HG03460 (cell line): ENCODE results near the gene ZNF883.
"Not testable (repeated sequence)": the region's sequence is repeated elsewhere in the genome, so short reads cannot be mapped to it uniquely, and the experiment has no call there.

Experiments
- ATAC-seq: cut with Tn5 transposase; IDR thresholded peaks from one replicate; pipeline ENCODE4 v1.9.1; 2021; ENCODE audit not compliant: unreplicated experiment

The ZNF883 gene

GRCh38 chr9:113011911-113012381, at the start of gene ZNF883:
ZNF883 (minus strand) TSS chr9:113012192.
- no peak for ATAC-seq

DNA sequence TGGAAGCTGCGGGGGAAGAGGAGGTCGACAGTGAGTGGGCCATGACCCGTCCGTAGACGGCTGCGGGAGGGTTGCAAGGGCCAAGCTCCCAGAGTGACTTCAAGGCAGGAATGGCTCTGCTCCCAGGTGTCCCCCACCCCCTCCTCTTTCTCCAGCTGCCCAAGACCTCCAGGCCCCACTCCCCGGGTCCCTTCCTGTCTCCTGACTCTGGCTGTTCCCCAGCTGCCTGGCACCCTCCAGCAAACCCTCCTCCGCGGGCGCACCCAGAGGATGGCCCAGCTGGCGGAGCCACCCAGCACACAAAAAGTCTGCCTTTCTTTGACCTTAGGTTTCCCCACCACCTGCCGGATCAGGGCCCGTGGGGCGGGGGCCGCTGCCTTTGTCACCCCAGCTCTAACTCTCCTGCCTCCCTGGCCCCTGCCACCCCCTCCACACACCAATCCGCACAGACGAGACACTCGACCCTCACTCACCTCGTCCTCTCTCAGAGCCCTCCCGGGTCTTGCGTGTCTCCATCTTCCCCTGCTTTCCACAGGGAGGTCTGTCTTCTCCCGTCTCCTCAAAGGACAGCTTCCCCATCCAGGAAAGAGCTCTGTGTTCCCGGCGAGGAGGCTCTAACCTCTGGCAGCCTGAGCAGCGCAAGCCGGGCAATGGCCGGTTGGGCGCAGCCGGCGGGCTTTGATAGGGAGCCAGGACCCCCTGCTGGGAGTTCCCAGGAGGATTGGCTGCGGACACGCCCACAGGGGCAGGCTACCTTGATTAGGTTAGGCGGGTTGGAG, 49.3 kb upstream of the ZNF883 start:
- ATAC-seq = not testable (repeated sequence)

- ATAC-seq = not testable (repeated sequence)
These were observed 47.7 kb upstream of the ZNF883 start for GRCh38 chr9:113059581-113060284.

DNA sequence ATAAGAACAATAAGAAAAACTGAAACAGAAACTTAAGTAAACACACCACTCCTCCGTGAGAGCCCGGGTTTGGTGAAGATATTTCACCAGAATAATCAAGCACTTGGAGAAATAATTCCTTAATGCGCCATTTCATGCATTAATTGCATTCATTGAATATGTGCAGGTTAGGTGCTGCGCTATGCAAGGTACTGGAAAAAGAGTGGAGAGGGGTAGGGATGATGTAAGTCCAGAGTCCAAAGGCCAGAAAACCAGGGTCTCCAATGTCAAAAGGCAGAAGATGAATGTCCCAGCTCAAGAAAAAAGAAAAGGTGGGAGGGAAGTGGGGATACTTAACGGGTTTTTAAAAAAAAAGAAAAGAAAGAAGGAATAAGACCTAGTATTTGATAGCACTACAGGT, 45.2 kb upstream of the ZNF883 start:
- ATAC-seq = no peak

- peak; percentile 93 for ATAC-seq
These were observed 44.5 kb upstream of the ZNF883 start, which contains the start of gene ZFP37 for GRCh38 chr9:113056191-113057106. ZFP37 (minus strand) TSS chr9:113056724; CDS start chr9:113056688, 36 bp downstream.

DNA sequence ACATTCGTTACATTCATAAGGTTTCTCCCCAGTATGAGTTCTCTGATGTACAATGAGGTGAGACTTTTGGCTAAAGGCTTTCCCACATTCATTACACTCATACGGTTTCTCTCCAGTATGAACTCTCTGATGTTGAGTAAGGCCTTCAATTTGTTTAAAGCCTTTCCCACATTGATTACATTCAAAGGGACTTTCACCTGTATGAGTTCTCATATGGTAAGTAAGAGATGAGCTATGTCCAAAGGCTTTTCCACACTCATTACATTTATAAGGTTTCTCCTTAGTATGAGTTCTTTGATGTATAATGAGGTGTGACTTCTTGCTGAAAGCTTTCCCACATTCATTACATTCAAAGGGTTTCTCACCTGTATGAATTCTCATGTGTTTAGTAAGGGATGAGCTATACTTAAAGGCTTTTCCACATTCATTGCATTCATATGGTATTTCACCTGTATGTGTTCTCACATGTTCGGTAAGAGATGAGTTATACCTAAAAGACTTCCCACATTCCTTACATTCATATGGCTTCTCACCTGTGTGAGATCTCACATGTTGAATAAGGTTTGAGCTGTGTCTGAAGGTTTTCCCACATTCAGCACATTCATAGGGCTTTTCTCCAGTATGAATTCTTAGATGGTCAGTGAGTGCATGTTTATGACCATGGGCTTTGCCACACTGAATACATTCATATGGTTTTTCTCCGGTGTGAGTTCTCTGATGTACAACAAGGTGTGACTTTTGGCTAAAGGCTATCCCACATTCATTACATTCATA, 31.1 kb upstream of the ZNF883 start:
- no peak for ATAC-seq

GRCh38 chr9:113026200-113026599, 14.2 kb upstream of the ZNF883 start:
- ATAC-seq = no peak

- ATAC-seq = no peak
These were observed 6.3 kb upstream of the ZNF883 start for GRCh38 chr9:113018247-113018646.

DNA sequence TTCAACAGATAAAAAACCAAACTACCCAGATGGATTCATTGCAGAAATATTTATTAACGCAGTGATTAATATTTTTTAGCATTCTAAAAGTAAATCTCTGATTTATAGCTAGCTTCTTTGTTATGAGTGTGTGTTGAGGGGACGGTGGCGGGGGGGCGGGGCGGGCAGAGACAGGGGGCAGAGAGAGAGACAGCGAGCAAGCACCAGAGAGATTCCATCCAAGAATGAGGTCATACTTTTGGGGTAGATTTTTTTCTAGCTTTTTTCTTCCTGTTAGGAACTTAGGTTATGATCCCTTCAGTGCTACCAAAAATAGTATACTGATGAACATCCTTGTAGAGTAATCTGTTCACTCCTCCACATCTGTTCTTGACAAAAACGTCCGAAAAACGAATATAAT, 500 bp upstream of the ZNF883 start:
- ATAC-seq = no peak

DNA sequence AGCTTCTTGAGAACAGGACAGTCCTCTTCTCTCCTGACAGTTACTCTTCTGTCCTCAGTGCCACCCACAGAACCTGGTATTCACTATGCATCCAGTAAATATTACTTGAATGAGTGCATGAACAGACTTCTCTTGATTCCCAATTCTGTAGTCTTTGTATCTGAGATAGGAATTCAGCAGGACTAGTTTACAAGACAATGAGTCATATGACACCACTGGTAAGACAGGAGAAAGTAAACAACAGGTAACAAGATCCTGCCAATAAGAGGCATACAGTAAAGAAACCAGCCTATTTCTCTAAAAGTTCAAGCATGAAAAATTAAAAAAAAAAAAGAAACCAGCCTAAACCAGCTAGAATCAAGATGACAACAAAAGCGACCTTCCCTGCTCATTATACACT, 6.2 kb downstream of the ZNF883 start:
- no peak for ATAC-seq

GRCh38 chr9:112997236-112997941, 14.6 kb downstream of the ZNF883 start:
- ATAC-seq = no peak

GRCh38 chr9:112971415-112971814, 40.6 kb downstream of the ZNF883 start:
- ATAC-seq = no peak

DNA sequence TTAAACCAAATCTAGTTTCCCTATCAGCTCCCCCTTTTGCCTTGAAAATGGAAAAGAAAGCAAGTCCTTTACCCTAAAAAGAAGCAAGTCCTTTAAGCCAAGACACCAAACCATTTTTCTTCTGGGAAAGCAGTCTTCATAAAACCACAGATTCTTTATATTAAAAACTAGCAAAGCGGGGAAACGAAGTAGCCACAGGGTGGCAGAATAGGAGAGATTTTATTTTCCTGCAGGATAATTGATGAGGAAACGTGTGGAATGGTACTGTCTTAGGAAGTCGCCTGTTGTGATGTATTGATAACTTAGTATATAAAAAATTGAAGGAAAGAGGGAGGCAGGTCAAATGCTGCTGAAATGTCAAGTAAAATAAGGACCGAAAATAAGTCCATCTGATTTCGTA, 41.1 kb downstream of the ZNF883 start:
- no peak for ATAC-seq

DNA sequence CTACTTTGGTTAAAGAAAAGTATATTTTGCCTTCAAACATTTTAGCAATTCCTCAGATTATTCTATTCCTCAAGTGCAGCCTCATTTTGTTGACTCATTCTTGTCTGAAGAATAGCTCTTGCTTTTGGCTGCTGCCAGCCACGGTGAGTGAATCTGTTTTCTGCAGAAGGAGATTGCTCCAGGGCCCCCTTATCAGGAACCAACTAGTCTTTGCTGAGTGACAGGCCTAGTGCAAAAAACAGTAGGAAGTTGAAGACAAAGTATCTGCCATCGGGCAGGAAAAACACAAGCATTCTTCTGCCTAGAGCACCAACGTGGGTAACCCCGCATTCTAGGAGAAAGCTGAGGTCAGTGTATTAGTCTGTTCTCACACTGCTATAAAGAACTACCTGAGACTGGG, 42.3 kb downstream of the ZNF883 start:
- ATAC-seq = no peak

GRCh38 chr9:112955550-112955949, 56.4 kb downstream of the ZNF883 start:
- ATAC-seq = no peak

- no peak for ATAC-seq
These were observed 66.3 kb downstream of the ZNF883 start for GRCh38 chr9:112945620-112946208.

DNA sequence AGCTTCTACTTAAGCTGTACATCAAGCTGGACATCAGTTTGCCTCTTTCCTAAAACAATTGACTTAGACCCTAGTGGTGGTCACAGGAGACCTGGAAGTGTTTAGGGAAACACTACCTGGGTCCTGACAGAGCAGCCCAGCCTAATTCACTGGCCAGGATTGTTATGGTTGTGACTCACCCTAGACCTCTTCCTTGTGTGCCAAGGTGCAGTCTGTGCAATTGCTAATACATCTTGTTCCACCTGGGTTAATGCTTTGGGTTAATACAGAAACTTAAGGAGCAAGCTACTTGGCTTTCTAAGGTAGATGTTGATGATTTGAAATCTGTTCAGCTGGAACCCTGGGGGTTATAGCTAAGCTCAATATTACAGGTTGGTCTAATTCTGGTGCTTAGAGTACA, 72.6 kb downstream of the ZNF883 start:
- no peak for ATAC-seq

GRCh38 chr9:112933696-112934095, 78.3 kb downstream of the ZNF883 start:
- no peak for ATAC-seq

GRCh38 chr9:112925058-112925641, 86.8 kb downstream of the ZNF883 start:
- ATAC-seq = no peak
